HG03439 (cell line): ENCODE measurements around the gene IL32.
"Not testable (repeated sequence)": the region's sequence is repeated elsewhere in the genome, so short reads cannot be mapped to it uniquely, and the experiment has no call there.

Experiments
- ATAC-seq: cut with Tn5 transposase; IDR thresholded peaks from one replicate; pipeline ENCODE4 v1.9.1; 2021; ENCODE audit warnings: mild to moderate bottlenecking, moderate library complexity; ENCODE audit not compliant: unreplicated experiment

The IL32 gene

DNA sequence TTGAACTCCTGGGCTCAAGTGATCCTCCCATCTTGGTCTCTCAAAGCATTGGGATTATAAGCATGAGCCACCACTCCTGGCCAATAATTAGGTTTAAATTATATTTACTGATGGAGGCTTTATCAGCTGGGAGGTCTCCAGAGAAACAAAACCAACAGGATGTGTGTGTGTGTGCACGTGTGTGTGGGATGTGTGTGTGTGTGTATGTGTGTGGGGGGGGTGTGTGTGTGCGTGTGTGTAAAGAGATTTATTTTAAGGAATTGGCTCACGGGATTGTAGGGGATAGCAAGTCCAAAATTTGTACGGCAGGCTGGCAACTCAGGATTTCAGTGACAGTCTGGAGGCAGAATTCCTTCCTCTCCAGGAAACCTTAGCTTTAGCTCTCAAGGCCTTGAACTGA is 14.4 kb upstream of the IL32 start:
- no peak for ATAC-seq

DNA sequence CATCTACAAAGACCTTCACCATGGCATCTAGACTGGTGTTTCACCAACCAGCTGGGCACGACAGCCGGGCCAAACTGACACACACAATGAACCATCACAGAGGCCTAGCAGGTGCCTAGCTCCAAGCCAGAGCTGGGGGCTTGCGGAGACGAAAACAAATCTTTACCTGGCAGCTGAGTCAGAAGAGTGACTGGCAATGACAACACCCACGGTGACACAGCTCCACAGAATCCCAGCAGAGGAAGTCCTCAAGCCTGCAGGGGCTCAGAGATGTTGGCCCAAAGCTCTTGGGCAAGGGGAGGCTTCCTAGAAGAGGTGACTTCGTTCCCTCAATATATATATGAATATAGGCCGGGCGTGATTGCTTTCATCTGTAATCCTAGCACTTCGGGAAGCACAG is 13.9 kb upstream of the IL32 start:
- ATAC-seq, result no peak

DNA sequence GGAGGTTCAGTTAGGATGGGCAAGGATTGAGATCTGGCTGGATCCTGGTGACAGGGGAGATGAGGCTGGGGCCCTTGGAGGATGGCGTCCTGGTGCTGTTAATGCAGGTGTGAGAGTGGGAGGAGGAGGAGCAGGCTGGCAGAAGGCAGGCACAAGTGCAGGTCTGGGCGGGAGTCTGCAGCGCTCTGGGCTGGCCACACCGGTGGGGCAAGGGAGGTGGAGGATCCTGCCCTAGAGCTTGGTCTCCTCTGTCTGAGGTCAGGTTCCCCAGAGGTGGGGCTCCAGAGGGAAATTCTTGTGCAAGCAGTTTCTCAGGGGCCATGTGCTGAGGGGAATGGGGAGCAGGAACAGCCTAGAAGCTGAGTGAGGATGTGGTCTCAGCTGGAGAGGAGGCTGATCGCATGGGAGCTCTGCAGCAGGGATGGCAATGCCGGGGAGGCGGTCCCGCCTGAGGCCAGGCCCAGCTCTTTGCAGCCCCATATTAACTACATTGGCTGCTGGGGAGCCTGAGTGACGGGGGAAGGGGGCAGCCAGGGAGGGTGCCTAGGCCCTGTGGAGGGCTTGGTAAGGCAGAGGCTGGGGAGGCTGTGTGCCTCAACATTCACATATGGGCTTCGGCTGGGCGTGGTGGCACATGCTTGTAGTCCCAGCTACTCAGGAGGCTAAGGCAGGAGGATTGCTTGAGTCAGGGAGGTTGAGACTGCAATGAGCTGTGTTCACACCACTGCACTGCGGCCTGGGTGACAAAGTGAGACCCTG is 12.7 kb upstream of the IL32 start:
- not testable (repeated sequence) for ATAC-seq

DNA sequence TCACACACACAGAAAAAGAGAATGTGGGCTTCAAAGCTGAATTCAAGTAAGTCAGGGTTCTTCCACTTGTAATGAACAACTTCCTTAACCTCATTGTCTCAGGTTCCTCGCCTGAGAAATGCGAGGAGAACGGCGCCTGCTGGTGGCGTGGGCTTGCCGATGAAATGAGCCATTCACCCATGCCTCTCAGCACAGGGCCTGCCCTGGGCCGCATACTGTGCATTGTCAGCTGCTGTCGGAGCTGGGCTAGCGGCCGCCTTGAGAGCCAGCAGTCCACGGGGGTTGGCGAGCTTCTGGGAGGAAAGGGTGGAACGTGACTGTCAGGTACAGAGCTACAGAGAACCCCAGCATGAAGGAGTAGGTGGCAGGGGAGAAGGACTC is 12.1 kb upstream of the IL32 start:
- ATAC-seq, result not testable (repeated sequence)

DNA sequence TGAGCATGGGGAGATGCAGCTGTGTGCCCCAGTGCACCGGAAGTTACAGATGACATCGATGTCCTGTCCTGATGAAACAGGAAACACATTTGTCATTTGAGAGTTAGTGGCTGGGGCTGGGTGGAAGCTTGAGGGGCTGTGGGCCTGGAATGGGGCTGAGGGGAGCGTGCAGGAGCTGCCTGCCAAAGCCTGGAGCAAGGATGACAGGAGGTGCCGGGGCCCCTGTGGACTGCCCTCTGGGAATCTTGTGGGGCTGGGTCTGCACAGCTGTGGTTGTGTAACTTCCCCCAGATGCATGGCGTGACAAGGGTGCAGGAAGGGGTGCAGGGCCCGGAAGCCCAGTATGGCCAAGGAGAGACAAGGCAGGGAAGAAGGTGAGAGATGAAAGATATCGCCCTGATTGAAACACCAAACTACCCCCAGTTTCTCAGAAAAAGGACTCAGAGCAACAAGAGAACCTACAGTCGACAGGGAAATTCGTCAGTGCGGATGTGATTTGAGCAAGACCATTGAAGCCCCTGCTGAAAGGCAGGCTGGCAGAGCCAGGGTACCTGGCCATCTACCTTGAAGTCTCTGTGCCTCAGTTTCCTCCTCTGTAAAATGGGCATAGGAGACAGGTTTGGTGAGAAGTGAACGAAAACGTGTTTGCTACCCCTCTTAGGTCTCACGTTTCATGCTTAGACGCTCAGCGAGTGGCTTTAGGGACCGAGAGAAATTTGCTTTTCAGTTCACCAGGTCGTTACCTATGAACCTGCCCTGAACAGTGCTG is 10.3 kb upstream of the IL32 start:
- no peak for ATAC-seq

DNA sequence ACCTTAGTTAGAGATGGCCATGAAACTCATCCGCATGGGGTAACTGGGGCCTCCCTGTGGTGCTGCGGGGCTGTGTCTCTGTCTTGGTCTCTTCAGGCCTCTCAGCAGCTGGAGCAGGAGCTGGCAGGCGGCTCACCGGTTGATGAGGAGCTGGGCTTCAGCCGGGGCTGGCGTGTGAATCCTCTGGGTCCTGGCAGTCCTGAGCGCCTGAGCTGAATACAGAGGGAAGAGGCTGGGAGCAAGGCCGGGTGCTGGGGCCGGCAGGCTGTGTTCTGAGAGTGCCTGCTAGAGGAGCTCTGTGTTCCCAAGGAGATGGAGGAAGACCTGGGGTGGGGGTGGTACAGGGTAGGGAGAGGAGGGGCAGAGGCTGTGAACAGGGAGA is 9.7 kb upstream of the IL32 start:
- not testable (repeated sequence) for ATAC-seq

DNA sequence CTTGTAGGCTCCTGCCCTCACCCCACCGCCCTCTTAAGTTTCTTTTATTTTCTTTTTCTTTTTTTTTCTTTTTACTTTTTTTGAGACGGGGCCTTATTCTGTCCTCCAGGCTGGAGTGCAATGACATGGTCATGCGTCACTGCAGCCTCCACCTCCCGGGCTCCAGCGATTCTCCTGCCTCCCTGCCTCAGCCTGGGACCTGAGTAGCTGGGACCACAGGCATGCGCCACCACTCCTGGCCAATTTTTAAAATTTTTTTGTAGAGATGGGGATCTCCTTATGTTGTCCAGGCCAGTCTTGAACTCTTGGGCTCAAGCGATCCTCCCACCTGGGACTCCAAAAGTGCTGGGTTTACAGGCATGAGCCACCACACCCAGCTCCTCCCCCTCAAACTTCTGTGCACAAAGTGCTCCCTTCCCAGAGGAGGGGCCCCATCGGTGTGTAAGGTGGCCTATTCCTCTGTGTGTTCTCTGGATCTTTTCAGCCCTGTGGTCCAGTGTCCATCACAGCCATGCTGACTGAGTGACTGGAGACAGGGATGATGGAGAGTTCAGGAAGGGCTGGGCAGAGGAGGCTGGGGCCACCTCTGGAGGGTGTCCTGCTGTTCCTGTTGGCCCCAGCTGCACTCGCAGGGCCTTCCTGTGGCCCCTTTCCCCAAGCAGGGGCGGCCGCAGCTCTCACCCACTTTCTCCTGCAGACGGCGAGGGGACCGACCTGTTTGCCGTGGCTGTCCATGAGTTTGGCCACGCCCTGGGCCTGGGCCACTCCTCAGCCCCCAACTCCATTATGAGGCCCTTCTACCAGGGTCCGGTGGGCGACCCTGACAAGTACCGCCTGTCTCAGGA is 8.9 kb upstream of the IL32 start:
- no peak for ATAC-seq

DNA sequence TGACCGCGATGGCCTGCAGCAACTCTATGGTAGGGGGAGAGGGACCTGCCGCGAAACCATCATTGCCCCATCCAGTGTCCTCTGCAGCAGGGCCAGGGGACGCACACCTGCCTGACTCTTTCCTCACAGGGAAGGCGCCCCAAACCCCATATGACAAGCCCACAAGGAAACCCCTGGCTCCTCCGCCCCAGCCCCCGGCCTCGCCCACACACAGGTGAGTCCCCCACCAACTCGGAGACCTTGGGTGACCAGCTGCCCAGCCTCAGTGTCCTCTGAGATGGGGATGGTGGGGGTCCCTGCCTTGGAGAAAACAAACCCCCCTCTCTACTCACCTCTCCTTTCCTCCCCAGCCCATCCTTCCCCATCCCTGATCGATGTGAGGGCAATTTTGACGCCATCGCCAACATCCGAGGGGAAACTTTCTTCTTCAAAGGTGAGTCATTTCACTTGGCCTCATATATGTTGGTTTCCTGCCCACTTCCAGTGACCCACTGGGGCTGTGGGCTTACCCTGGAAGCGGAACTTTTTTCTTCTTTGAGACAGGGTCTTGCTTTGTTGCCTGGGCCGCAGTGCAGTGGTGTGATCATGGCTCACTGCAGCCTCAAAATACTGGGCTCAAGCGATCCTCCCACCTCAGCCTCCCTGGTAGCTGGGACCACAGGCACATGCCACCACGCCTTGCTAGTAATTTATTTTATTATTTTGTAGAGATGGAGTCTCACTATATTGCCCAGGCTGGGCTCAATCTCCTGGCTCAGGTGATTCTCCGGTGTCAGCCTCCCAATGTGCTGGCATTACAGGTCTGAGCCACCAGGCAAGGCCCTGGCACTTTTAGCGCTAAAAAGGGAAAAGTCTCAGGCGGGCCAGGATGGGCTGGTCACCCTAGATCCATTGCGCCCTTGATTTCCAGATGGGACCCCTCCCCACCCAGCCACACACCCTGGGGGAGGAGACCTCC is 8.0 kb upstream of the IL32 start:
- ATAC-seq, result no peak

DNA sequence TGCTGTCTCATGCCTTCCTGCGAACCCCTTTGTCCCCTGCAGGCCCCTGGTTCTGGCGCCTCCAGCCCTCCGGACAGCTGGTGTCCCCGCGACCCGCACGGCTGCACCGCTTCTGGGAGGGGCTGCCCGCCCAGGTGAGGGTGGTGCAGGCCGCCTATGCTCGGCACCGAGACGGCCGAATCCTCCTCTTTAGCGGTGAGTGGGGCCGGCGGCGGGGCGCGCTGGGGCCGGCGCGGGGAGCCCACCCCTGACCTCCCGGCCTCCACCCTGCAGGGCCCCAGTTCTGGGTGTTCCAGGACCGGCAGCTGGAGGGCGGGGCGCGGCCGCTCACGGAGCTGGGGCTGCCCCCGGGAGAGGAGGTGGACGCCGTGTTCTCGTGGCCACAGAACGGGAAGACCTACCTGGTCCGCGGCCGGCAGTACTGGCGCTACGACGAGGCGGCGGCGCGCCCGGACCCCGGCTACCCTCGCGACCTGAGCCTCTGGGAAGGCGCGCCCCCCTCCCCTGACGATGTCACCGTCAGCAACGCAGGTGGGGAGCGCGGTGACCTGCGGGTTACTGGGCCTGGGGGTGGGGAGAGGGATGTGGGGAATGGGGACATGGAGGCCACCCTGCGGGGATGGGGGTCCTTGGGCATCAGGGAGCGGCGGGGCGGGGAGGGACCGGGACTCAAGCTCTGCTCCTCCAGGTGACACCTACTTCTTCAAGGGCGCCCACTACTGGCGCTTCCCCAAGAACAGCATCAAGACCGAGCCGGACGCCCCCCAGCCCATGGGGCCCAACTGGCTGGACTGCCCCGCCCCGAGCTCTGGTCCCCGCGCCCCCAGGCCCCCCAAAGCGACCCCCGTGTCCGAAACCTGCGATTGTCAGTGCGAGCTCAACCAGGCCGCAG is 7.1 kb upstream of the IL32 start:
- ATAC-seq, result peak; percentile 41

DNA sequence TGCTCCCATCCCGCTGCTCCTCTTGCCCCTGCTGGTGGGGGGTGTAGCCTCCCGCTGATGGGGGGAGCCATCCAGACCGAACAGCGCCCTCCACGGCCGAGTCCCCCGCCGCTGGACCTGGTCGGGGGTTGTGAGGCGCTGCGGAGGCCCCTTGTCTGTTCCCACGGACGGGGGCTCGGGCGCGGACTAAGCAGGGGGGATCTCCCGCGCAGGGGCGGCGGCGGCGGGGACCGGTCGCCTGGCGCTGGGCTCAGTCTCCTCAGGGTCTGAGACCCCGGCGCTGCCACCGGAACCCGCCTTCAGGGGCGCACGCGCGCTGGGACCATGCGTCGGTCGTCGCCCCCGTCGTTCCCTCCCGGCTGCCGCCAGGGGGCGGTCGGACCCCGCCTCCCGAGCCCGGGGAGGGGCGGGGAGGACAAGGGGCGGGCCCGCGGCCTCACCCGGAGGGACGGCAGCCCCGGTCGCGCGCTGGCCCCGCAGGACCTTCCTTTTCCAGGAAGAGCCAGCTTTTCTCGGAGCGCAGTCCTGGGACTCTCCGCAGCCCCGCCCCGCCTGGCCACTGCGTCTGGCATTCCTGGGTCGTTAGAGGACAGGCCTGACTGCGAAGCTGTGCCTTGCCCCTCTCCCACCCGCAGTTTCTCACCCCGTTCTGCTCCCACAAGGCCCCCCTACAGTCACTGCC is 6.3 kb upstream of the IL32 start:
- peak; percentile 69 for ATAC-seq

DNA sequence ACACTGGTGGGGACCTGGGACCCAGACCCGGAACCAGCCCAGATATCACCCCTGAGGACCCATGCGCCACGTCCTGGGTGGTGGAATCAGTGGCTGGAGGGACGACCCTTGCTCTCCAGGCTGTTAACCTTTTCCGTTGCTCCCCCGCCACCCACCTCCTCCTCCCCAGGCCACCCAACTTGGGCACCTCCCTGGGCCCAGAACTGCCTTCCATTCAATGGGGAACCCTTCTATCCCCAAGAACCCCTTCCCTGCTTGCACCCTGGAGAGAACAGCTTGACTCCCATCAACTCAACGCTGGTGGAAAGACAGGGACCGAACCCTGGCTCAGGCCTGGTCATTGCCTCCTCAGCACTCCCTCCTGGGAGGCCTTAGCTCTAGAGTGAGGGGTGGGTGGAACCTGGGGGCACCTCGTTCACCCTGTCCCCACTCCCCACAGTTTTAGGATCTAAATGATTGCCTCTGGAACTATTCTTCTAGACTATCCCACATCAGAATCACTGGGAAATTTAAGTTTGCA is 5.7 kb upstream of the IL32 start:
- ATAC-seq, result no peak

DNA sequence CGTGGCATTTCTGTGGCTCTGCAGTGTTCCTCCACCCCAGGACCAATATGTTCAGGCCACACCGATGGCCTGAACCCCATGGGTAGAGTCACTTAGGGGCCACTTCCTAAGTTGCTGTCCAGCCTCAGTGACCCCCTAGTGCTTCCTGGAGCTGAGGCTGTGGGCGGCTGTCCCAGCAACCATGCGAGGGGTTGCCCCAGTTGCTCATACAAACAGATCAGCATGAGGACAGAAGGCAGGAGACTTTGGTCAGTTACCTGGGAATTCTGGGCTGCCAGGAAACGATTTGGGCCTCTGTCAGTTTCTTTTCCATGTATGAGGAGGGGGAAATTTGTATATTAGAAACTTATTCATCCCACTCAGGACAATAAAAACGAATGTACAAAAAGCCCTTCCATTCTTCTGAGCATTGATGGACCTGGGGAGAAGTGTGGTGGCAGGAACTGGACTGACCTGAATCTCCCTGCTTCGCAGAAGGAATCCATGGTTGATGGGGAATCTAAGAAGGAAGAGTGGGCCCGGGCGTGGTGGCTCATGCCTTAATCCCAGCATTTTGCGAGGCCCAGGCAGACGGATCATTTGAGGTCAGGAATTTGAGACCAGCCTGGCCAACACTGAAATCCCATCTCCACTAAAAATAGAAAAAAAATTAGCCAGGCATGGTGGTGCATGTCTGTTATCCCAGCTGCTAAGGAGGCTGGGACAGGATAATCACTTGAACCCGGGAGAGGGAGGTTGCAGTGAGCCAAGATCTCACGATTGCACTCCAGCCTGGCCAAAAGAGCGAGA is 4.9 kb upstream of the IL32 start:
- ATAC-seq, result no peak

DNA sequence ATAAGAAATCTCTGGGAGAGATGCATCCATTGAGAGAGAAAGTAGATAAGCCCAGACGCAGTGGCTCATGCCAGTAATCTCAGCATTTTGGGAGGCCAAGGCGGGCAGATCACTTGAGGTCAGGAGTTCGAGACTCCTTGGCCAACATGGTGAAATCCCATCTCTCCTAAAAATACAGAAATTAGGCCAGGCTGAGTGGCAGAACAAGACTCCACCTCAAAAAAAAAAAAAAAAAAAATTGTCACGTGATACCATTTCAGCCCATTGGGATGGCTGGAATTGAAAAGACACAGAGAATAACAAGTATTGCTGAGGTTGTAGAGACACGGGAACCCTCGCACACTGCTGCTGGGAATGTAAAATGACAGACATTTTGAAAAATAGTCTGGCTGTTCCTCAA is 2.9 kb upstream of the IL32 start:
- ATAC-seq, result no peak

DNA sequence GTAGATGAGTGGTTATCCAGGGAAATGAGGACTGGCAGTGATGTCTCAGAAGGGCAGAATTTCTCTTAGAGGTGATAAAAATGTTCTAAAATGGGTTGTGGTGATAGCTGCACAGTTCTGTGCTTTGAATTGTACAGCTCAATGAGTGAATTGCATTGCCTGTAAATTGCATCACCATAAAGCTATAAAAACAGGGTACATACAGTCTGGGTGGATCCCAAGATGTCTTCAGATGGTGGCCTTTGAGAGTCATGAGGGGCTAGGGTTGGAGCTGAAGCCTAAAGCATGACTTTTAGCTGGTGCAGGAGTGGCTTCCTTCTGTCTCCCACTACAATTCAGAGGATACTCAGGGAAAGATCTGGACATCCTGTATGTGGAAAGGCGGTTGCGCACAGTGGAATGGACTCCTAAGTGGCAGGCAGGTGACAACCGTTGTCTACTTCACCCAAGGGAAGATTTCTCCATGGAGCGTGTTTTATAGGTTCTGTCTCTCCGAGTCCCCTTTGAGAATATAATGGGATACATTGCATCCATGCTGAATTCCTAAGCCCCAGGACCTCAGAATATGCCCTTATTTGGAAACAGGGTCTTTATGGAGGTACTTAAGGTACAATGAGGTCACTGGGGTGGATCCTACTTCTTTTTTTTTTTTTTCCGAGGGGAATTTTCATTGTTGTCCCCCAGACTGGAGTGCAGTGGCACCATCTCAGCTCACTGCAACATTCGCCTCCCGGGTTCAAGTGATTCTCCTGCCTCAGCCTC is 1.6 kb upstream of the IL32 start:
- no peak for ATAC-seq

DNA sequence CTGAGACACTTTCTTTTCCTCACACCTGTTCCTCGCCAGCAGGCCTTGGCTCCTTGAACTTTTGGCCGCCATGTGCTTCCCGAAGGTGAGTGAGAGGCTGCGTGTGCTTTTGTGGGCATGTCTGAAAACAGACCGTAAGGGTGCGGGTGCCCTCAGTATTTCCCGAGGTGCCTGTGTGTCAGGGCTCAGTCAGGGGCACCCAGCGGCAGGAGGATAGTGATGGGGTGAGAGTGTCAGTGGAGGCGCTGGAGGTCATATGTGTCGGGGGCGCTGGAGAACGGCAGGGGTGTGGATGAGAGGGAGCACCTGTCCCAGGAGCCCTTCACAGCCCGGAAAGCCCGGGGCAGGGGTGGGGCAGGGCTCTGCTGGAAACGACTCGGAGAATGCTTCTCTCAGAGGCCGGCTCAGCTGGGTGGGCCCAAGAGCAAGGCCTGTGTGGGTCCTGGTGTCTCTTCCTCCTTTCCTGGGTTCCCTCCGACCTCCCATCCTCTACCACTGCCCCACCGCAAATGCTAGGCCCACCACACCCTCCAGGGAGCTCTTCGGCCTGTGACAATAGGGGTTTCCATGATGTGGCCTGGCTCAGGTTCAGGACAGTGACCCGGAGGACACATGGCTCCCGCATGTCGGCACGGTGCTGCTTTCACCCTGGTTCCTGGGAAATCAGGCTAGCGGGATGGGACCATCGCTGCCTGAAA is 451 bp downstream of the IL32 start:
- no peak for ATAC-seq

DNA sequence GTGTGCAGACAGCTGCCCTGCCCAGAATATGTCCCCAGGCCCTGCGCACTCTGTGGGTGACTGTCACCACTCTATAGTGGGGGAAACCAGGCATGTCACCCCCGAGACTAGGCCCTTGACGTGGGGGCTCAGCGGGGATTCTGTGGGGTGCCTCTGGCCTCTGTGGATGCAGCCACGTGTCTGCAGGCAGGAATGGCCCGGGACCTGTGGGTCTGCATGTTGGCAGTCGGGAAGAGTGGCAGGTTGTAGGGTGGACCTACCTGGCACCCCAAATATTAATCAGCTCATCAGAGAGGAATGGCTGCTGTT is 954 bp downstream of the IL32 start:
- no peak for ATAC-seq

DNA sequence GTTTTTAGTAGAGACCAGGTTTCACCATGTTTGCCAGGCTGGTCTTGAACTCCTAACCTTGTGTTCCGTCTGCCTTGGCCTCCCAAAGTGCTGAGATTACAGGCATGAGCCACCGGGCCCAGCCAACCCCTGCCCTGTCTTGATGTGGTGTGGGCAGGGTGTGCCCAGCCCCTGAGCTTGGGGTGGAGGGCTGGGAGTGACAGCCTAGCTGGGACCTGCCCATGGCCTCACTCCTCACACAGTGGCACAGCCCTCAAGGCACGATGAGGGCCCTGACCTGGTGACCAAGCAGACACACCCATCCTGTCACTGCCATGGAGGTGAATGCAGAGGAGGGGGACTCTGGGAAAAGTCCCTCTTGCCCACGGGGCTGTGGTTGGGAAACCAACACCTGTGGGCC is 3.0 kb downstream of the IL32 start:
- ATAC-seq, result no peak
